HG02885 (cell line): ENCODE data around the gene GAK.
"Not testable (repeated sequence)": the region's sequence is repeated elsewhere in the genome, so short reads cannot be mapped to it uniquely, and the experiment has no call there.

Source experiments
- ATAC-seq: cut with Tn5 transposase; IDR thresholded peaks from one replicate; pipeline ENCODE4 v1.9.1; 2021; ENCODE audit warnings: mild to moderate bottlenecking; ENCODE audit not compliant: unreplicated experiment, poor library complexity

GAK gene

GRCh38 chr4:930028-930551 is 2.0 kb downstream of the GAK start:
- no peak for ATAC-seq

GRCh38 chr4:929096-929765 is 2.9 kb downstream of the GAK start:
- ATAC-seq = no peak

GRCh38 chr4:927566-927965 is 4.5 kb downstream of the GAK start:
- not testable (repeated sequence) for ATAC-seq

GRCh38 chr4:926538-926937 is 5.6 kb downstream of the GAK start:
- ATAC-seq = no peak

GRCh38 chr4:925771-926500 is 6.2 kb downstream of the GAK start:
- ATAC-seq = no peak

GRCh38 chr4:925171-925570 is 6.9 kb downstream of the GAK start:
- no peak for ATAC-seq

- ATAC-seq = peak; percentile 72
These were observed 7.7 kb downstream of the GAK start for GRCh38 chr4:924107-925096.

GRCh38 chr4:921830-922331 is 10.2 kb downstream of the GAK start:
- peak; percentile 49 for ATAC-seq

GRCh38 chr4:919004-919680 is 13.0 kb downstream of the GAK start:
- ATAC-seq = not testable (repeated sequence)

- not testable (repeated sequence) for ATAC-seq
These were observed 13.5 kb downstream of the GAK start for GRCh38 chr4:918591-918990.

GRCh38 chr4:917992-918391 is 14.1 kb downstream of the GAK start:
- ATAC-seq = no peak

- ATAC-seq = no peak
These were observed 14.7 kb downstream of the GAK start for GRCh38 chr4:917466-917865.

- no peak for ATAC-seq
These were observed 16.5 kb downstream of the GAK start for GRCh38 chr4:915595-915994.

GRCh38 chr4:915041-915474 is 17.1 kb downstream of the GAK start:
- no peak for ATAC-seq

- ATAC-seq = no peak
These were observed 17.6 kb downstream of the GAK start for GRCh38 chr4:914531-914930.

GRCh38 chr4:913280-913618 is 18.9 kb downstream of the GAK start:
- no peak for ATAC-seq

- ATAC-seq = no peak
These were observed 19.4 kb downstream of the GAK start for GRCh38 chr4:912548-913279.

- no peak for ATAC-seq
These were observed 20.1 kb downstream of the GAK start for GRCh38 chr4:911871-912490.

- ATAC-seq = no peak
These were observed 20.8 kb downstream of the GAK start for GRCh38 chr4:911221-911751.
